ENCODE results near the gene BRD9.

The BRD9 gene

DNA sequence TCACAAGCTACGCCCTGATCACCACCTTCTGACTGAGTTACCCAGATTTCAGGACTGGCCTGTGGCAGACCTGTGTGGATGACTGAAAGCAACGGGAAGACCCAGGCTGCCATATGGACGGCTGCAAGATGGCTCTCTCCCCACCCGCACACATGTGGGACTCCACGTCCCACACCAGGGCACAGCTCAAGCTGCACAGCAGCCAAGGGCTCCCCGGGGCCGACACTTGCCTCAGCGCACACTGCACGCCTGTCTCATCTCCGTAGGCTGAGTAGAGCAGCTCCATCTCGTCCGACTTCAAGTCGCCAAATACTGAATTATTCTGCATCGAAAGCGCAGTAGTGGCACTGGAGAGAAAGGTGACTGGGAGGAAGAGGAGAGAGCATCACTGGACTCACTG is 14.5 kb downstream of the BRD9 start:
- DNase-seq, result no peak

DNA sequence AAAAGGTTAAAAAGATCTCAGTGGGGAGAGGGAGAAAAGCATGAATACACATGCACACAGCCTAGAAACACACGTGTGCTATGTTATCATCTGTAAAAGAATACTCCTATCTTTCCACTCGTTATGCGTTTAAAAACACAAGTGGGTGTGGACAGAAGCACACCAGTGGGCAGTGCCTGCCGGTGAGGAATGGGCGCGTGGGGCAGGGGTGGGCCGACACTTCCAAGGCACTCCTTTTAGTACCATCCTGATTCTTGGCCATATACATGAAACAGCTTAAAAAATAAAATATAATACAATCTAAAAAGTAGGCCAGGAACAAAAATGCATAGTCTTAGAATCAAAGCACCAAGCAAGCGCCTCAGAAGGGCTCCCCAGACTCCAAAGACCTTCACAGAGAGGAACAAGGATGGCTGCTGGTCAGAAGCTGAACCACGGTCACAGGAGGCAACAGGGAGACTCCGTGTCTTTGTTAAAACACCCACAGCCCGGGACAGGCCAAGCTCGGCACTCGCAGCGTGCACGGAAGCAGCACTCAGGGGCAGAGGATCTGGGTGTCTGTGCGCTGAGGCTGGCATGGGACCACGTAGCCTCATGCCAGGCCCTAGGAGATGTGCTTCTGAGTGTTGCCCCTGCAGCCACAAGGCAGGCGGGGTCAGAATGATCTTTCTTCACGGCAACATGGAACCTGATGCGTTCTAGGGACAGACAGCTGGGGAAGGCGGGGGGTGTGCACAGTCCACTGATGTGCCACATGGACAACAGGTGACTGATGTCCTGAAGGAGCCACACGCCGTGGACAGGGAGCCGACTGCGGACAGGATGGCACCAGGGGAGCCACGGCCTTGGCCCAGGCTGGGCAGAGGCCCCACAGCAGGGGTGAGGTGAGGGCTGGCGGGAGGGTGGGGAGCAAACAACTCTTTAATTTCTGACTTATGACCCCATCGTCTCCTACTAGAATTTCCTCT is 15.9 kb downstream of the BRD9 start:
- DNase-seq, result no peak

DNA sequence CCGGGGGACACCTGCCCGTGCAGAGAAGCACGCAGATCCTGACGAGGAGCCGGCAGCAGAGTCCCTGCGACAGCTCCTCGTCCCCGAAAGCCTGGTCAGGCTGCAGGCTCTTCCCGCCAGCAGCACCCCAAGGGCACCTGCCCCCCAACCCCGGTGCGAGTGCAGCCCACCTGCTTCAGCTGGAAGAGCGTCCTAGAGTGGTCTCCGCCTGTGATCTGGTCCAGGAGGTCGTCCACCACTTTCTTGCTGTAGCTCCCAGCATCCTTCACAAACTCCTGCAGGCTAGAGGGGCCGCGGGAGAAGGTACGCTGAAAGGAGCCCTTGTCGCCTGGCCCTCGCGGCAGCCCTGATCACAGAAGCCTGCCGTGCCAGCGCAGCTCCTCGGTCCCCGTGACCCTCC is 16.7 kb downstream of the BRD9 start:
- no peak for DNase-seq

- DNase-seq, result no peak
Observed at GRCh38 chr5:873328-873727, 19.3 kb downstream of the BRD9 start.

DNA sequence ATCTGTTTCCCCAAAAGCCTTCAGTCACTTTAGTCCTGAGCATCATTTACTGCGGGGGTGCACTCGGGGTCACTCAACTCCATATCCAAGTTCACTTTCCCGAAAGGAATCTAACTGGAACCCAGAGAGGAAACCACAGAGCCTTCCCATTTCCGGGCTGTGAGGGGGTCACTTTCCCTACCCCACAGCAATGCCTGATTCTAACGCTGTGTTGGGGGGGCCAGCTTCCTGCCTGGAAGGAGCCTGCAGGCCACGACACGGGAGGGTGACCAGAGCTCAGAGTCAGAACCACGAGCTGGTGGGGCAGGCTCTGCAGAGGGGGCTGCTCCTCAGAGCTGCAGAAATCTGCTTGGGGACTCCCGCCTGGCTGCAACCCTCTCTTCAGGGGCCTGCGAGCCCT is 20.3 kb downstream of the BRD9 start:
- DNase-seq, result no peak

- DNase-seq, result no peak
Observed at GRCh38 chr5:871596-872298, 20.9 kb downstream of the BRD9 start.

- DNase-seq, result no peak
Observed at GRCh38 chr5:870956-871355, 21.6 kb downstream of the BRD9 start.

- no peak for DNase-seq
Observed at GRCh38 chr5:868428-869135, 24.0 kb downstream of the BRD9 start.

DNA sequence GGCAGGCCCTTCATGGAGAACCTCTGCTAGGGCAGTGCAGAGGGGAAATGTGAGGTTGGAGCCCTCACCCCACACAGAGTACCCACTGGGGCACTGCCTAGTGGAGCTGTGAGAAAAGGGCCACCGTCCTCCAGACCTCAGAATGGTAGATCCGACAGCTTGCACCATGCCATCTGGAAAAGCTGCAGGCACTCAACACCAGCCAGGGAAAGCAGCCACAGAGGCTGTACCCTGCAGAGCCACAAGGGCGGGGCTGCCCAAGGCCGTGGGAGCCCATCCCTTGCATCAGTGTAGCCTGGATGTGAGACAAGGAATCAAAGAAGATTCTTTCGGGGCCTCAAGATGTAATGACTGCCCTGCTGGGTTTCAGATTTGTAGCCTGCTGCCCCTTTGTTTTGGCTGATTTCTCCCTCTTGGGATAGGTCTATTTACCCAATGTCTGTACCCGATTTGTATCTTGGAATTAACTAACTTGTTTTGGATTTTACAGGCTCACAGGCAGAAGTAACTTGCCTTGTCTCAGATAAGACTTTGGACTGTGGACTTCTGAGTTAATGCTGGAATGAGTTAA is 25.2 kb downstream of the BRD9 start:
- no peak for DNase-seq

DNA sequence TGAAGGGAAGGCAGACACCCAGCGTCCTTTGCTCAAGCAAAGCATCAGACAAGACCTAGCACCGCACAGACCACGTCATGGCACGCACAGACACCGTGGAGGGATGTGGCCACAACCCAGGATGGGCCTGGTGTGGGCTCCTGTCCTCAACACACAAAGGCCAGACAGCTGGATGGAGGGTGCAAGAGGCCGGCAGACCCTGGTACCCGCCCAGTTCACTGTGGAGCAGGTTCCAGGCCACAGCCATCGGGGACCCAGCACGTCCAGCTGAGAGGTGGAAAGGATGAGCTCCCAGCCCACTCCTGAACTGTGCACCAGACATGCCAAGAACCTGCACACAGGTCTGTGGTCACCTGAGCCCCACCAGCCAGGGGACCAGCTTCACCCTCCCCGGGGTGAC is 26.8 kb downstream of the BRD9 start:
- no peak for DNase-seq

GRCh38 chr5:865168-865521 is 27.5 kb downstream of the BRD9 start:
- DNase-seq, result no peak

DNA sequence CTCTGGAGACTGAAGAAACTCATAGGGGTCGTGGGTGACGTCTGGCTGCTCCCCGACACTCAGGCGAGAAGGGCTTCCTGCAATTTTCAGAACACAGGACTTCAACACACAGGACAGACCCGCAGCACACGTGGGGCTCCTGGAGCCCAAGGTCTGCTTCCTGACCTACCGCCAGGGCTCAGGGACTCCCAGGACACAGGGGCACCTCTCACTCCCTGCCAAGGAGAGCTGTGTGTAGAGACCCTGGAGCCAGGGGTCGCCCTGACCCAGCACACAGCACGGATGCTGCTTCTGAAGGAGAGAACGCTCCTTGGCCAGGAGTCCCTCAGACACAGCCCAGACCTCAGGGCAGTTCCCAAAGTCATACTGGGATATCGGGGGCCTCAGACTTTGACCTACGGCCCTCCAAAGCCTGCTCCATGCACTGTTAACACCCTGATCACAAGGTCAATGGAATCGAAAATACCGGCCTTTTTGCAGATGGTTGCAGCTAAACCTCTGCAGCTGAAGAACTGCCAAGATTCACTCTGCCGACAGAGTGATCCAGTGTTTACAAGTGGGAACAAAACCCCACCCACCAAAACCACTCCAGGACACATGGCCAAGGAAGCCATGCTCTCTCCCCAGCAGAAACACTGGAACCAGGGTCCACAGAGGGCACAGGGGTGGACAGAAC is 28.0 kb downstream of the BRD9 start:
- no peak for DNase-seq

DNA sequence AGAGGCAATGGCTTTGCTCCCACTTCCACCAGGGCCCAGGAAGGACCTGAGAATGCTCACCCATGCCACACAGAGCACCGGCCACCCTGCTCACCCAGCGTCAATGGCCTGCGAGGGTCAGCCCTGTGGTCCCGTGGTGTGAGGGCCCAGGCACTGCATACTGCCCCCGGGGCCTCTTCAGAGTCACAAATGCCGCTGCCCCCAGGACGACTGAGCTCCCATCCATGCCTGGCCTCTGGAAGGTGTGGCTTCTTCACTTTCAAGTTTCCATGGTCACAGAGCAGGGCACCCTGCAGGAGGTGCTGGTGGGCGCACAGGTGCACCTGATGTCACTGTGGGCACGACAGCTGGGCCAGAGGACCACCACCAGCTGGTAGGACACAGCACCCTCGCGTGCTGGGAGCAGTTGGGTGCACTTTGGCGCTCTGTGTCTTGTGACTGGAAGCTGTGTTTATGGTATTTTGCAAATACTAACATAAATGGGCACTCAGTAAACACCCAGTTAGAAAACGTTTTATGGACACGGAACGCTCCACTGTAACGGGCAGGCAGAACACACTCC is 29.3 kb downstream of the BRD9 start:
- DNase-seq, result no peak

DNA sequence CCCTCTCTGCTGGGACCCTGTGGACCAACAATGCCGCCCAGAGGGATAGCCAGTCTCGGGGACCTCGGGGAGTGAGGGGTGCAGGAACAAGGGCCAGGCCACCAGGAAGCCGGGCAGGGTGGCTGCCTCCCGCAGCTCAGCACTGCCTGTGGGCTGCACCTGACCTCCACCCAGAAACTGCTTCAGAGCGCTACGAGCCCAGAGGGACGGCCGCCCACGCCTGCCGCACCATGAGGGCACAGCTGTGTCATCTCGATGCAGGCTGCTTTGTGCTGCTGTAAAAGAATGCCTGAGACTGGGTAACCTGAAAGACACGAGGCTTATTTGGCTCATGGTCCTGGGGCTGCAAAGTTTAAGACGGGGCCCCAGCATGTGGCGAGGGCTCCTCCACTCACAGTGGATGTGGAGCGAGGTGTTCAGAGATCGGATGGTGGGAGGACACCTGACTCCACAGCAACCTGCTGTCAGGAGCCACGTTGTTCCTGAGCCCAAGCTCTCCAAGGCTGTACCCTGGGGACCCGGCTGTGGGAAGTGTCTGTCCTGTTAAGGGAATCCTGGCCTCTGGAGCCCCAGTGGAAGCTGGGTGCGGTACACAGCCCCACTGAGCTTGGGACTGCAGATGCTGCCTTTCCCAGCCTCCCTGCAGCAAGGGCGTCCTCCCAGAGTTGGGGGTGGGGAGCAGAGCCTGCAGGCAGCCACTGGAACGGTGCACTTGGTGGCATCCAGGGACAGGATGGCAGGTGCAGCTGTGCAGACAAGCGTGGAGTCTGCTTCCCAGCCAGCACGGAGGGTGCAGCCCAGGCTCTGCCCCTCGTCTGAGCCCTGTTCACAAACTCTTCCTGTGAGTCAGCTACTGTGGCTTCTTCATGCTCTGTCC is 30.0 kb downstream of the BRD9 start:
- no peak for DNase-seq

DNA sequence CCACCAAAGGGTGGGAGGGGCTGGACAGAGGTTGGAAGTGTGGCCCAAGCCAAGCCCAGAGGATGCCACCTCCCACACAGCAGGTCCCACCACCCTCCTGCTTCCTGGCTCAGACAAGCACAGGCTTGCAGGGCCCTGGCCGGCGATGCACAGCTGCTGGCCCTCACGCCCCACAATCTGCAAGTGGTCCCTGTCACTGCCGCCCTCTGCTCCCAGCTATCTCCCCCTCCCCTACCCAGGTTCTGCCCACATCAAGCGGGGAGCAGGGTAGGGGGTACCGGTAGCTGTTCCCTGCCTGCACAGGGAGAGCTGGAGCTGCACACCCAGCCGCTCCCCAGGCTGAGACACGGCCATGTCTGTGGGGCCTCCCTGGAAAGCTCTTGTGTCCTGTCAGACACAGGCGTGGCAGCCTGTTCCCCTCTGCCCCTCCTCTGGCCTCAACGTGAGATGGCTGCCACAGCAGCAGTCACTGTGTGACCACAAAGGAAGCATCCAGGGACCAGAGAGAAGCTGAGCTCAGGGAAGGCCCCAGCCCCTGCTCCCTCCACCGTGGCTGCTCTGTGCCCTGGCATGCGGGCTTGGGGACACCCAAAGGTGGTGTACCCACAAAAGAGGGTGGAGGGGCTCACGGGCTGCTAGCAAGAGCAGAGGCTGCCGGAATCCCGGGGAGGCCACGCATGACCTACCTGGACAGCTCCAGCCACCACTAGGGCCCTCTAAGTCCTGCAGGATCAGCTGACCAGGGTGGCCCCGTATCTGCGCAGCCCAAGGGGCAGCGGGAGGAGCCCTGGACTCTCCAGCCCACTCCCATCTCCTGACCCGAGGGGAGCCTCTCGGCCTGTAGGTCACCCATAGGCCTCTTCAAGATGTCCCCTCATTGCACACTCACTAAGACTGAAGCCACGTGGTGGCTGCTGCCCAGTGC is 30.9 kb downstream of the BRD9 start:
- DNase-seq, result no peak

DNA sequence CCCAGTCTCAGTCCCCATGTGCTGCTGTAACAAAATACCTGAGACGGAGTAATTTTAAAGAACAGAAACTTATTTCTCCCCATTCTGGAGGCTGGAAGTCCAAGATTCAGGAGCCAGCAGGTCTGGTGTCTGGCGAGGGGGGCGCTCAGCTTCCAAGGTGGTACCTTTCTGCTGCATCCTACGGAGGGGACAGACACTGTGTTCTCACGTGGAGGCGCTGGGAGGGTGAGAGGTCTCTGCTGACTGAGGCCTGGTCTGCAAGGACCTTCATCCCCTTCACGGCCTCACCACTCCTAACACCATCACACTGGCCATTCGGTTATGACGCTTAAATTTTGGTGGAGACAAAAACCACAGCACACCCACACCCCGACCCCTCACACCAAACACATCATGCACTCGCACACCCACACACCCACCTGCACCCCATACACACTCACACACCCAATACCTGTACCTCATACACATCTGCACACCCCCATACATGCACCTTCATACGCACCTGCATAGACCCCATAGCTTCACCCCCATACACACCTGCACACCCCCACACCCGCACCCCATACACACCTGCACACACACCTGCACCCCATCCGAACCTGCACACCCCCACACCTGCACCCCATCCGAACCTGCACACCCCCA is 32.0 kb downstream of the BRD9 start:
- no peak for DNase-seq

GRCh38 chr5:859798-860296 is 32.8 kb downstream of the BRD9 start:
- DNase-seq, result no peak

- DNase-seq, result no peak
Observed at GRCh38 chr5:859391-859790, 33.2 kb downstream of the BRD9 start.

- DNase-seq, result no peak
Observed at GRCh38 chr5:858726-859125, 33.9 kb downstream of the BRD9 start.

Data from inflammatory macrophage (primary cell).